Activated T-helper 9 cell treated with anti-CD3 and anti-CD28 coated beads, Interleukin-2, amount 50 U/mL, for 16 hours (primary cell): Measurements from ENCODE around the gene ACOX2.
A peak's percentile ranks its signal among the peaks of the same experiment; 100 is the strongest.

ENCODE experiments used
- DNase-seq: peaks from one replicate; pipeline ENCODE4 v3.0.0-alpha.2; 2020; ENCODE audit warnings: low read depth

Gene ACOX2

GRCh38 chr3:58507356-58508078 is 29.5 kb downstream of the ACOX2 start:
- no peak for DNase-seq

GRCh38 chr3:58502872-58503271 is 34.1 kb downstream of the ACOX2 start:
- no peak for DNase-seq

GRCh38 chr3:58497097-58497496 is 39.9 kb downstream of the ACOX2 start:
- DNase-seq: no peak

GRCh38 chr3:58496206-58496857 is 40.7 kb downstream of the ACOX2 start:
- DNase-seq: no peak

GRCh38 chr3:58495101-58495500 is 41.9 kb downstream of the ACOX2 start:
- DNase-seq: no peak

GRCh38 chr3:58494107-58494506 is 42.9 kb downstream of the ACOX2 start:
- DNase-seq: no peak

- DNase-seq: no peak
Observed at GRCh38 chr3:58492494-58492905, 44.5 kb downstream of the ACOX2 start.

- DNase-seq: peak; percentile 83
Observed at GRCh38 chr3:58491506-58492402, 45.2 kb downstream of the ACOX2 start, which contains the start of gene KCTD6. Gene KCTD6, plus strand, starts transcription at chr3:58492096. Its CDS starts 6,660 bp downstream, at chr3:58498756.

GRCh38 chr3:58490860-58491501 is 46.0 kb downstream of the ACOX2 start:
- no peak for DNase-seq

GRCh38 chr3:58488967-58489366 is 48.0 kb downstream of the ACOX2 start:
- no peak for DNase-seq

GRCh38 chr3:58487140-58487886 is 49.7 kb downstream of the ACOX2 start:
- DNase-seq: no peak

- no peak for DNase-seq
Observed at GRCh38 chr3:58485801-58486435, 51.1 kb downstream of the ACOX2 start.

GRCh38 chr3:58484722-58485069 is 52.3 kb downstream of the ACOX2 start:
- DNase-seq: no peak

GRCh38 chr3:58484045-58484721 is 52.8 kb downstream of the ACOX2 start:
- no peak for DNase-seq

- no peak for DNase-seq
Observed at GRCh38 chr3:58482917-58483636, 53.9 kb downstream of the ACOX2 start.

GRCh38 chr3:58480309-58480708 is 56.7 kb downstream of the ACOX2 start:
- no peak for DNase-seq

- DNase-seq: no peak
Observed at GRCh38 chr3:58478781-58479180, 58.2 kb downstream of the ACOX2 start.

- no peak for DNase-seq
Observed at GRCh38 chr3:58474967-58475578, 61.9 kb downstream of the ACOX2 start.

GRCh38 chr3:58474348-58474911 is 62.6 kb downstream of the ACOX2 start:
- DNase-seq: no peak
